Ovary (tissue), 3 donors: ENCODE data around the gene SLC25A28.

ENCODE experiments used
- CTCF ChIP-seq, 3 donors: fragments of 450-650 bp in 2 of 3; fragments of 200-600 bp in 1 of 3; IDR thresholded peaks; one replicate each; pipeline versions ENCODE4 v1.5.1 to v1.8.0; 2016 to 2022; ENCODE audit warnings: antibody characterized with exemption in 3 of 3, mild to moderate bottlenecking in 1 of 3
- EP300 ChIP-seq: sonication (generic); formaldehyde crosslinking; IDR thresholded peaks from one replicate; pipeline ENCODE4 v1.6.1; 2017; ENCODE audit warnings: antibody characterized with exemption
- donor health status: DM: no; HTN: no; CAD: no.

GRCh38 chr10:99582255-99582770, 37.9 kb downstream of the SLC25A28 start:
- TF ChIP-seq CTCF (IDR thresholded peaks at IDR 0.05) (no peak), EP300 (no peak)
